Colonic mucosa (tissue), 4 donors: Measurements from ENCODE around the gene PUS7. TPM values are rescaled to one million over a fixed set of nuclear protein-coding genes. Genes with fewer than 3 reads are reported as not detected.

ENCODE experiments used
- DNase-seq: peaks from one replicate; pipeline ENCODE4 v3.0.0-alpha.2; 2020
- H3K27ac ChIP-seq: fragments of 200-600 bp; one replicate; pipeline ENCODE4 v1.8.0; 2021
- H3K27me3 ChIP-seq: fragments of 200-600 bp; one replicate; pipeline ENCODE4 v1.8.0; 2021
- H3K36me3 ChIP-seq: fragments of 200-600 bp; one replicate; pipeline ENCODE4 v1.8.0; 2021
- H3K4me1 ChIP-seq: fragments of 200-600 bp; one replicate; pipeline ENCODE4 v1.8.0; 2021; ENCODE audit warnings: mild to moderate bottlenecking
- H3K4me3 ChIP-seq: fragments of 200-600 bp; one replicate; pipeline ENCODE4 v1.8.0; 2021
- H3K9ac ChIP-seq, 2 donors: one replicate each; pipeline ENCODE4 v1.7.0; 2013; ENCODE audit warnings: control low read depth in 2 of 2, low read depth in 2 of 2, low read length in 2 of 2
- H3K9me3 ChIP-seq: fragments of 200-600 bp; one replicate; pipeline ENCODE4 v1.8.0; 2021
- CTCF ChIP-seq: fragments of 200-600 bp; IDR thresholded peaks from one replicate; pipeline ENCODE4 v1.8.0; 2022; ENCODE audit warnings: antibody characterized with exemption, mild to moderate bottlenecking
- intact Hi-C: fragments of 100-400 bp; cut with DNase I; formaldehyde crosslinking; loops from one replicate; pipeline ENCODE4 v1.14.1; 2022
- total RNA-seq, 2 donors: library from RNA; stranded (reverse); fragmentation: NEBNext Ultra II Directional in 1 of 2; extraction: Animal tissue kit (Norgen Biotek cat#: 25700) in 1 of 2; gene quantifications; one replicate each; pipeline ENCODE4 v1.2.1, GENCODE V29; 2021
- donor health status: healthy.
- donor health status: DM: no; HTN: no; CAD: no.
- donor health status: DM: no; HTN: no; CAD: no.

Gene PUS7
- 10 to 100 TPM in 1 of 2 donors, 1 to 10 TPM in 1; 7.5 to 10.7 TPM for total RNA-seq

GRCh38 chr7:105521717-105522463, at the start of gene PUS7:
TSS of gene PUS7 (minus strand) at chr7:105522271. CDS start at chr7:105508512, 13,759 bp downstream.
- intact Hi-C loops, result no loop called here
- Histone ChIP-seq H3K27ac (peak within 1 kb of the TSS; percentile 83), H3K27me3 (no peaks in the 10 kb centered on the region), H3K4me1 (no peaks in the 10 kb centered on the region), H3K36me3 (no peaks in the 10 kb centered on the region), H3K4me3 (peak within 1 kb of the TSS; percentile 84), H3K9me3 (no peaks in the 10 kb centered on the region), H3K9ac (peak within 1 kb of the TSS; percentile 70 to 91)
- DNase-seq, result peak; percentile 88
- no peak for TF ChIP-seq CTCF

GRCh38 chr7:105567821-105568220, 45.8 kb upstream of the PUS7 start:
- H3K36me3 ChIP-seq, result no peaks in the 10 kb centered on the region
- no peaks in the 10 kb centered on the region for H3K4me1 ChIP-seq
- no peak overlapping the region for H3K9ac ChIP-seq
- H3K4me3 ChIP-seq, result no peak overlapping the region
- H3K9me3 ChIP-seq, result no peaks in the 10 kb centered on the region
- no peak overlapping the region for H3K27ac ChIP-seq
- TF ChIP-seq CTCF, result no peak
- DNase-seq, result no peak
- H3K27me3 ChIP-seq, result no peaks in the 10 kb centered on the region
- intact Hi-C loops, result no loop called here

GRCh38 chr7:105567024-105567423, 45.0 kb upstream of the PUS7 start:
- Histone ChIP-seq H3K36me3 (no peaks in the 10 kb centered on the region), H3K4me1 (no peaks in the 10 kb centered on the region), H3K9me3 (no peaks in the 10 kb centered on the region), H3K9ac (no peak overlapping the region), H3K4me3 (no peak overlapping the region), H3K27me3 (no peaks in the 10 kb centered on the region), H3K27ac (no peak overlapping the region)
- DNase-seq, result no peak
- intact Hi-C loops, result no loop called here
- TF ChIP-seq CTCF, result no peak

- Histone ChIP-seq H3K9ac (no peak overlapping the region), H3K27ac (no peak overlapping the region), H3K4me1 (no peaks in the 10 kb centered on the region), H3K9me3 (no peaks in the 10 kb centered on the region), H3K4me3 (no peak overlapping the region), H3K36me3 (no peaks in the 10 kb centered on the region), H3K27me3 (no peaks in the 10 kb centered on the region)
- no peak for DNase-seq
- intact Hi-C loops, result no loop called here
- TF ChIP-seq CTCF, result no peak
These were observed 43.1 kb upstream of the PUS7 start for GRCh38 chr7:105565190-105565589.

- H3K9me3 ChIP-seq, result no peaks in the 10 kb centered on the region
- TF ChIP-seq CTCF, result no peak
- intact Hi-C loops, result no loop called here
- no peak overlapping the region for H3K9ac ChIP-seq
- H3K4me1 ChIP-seq, result no peaks in the 10 kb centered on the region
- DNase-seq, result no peak
- H3K36me3 ChIP-seq, result no peaks in the 10 kb centered on the region
- no peak overlapping the region for H3K27ac ChIP-seq
- H3K27me3 ChIP-seq, result no peaks in the 10 kb centered on the region
- H3K4me3 ChIP-seq, result no peak overlapping the region
These were observed 37.9 kb upstream of the PUS7 start for GRCh38 chr7:105559926-105560325.
